H9 (cell line): Measurements from ENCODE around the gene ZNF280A. TPM values are rescaled to one million over a fixed set of nuclear protein-coding genes. Genes with fewer than 3 reads are reported as not detected.

Experiments used
- DNase-seq: peaks from one replicate; pipeline ENCODE4 v3.0.0-alpha.2; 2017
- H2AFZ ChIP-seq: one replicate; pipeline ENCODE4 v1.6.1; 2013; ENCODE audit warnings: mild to moderate bottlenecking, low read length, control low read depth, moderate library complexity
- H2AK5ac ChIP-seq: 2 replicates; pipeline ENCODE4 v1.6.1; 2013; ENCODE audit warnings: low read length, control low read depth, mixed read lengths; ENCODE audit not compliant: insufficient read length
- H2BK120ac ChIP-seq: one replicate; pipeline ENCODE4 v1.6.1; 2013; ENCODE audit warnings: low read depth, mild to moderate bottlenecking, low read length, control low read depth, inconsistent platforms; ENCODE audit not compliant: poor library complexity, severe bottlenecking
- H2BK12ac ChIP-seq: 2 replicates; pipeline ENCODE4 v1.6.1; 2013; ENCODE audit warnings: low read length, control low read depth, mixed read lengths, low read depth; ENCODE audit not compliant: insufficient read length
- H2BK15ac ChIP-seq: 2 replicates; pipeline ENCODE4 v1.6.1; 2013; ENCODE audit warnings: low read depth, low read length, control low read depth
- H2BK20ac ChIP-seq: one replicate; pipeline ENCODE4 v1.6.1; 2013; ENCODE audit warnings: low read depth, mild to moderate bottlenecking, low read length, control low read depth, inconsistent platforms; ENCODE audit not compliant: poor library complexity, severe bottlenecking
- H2BK5ac ChIP-seq: 2 replicates; pipeline ENCODE4 v1.6.1; 2013; ENCODE audit warnings: low read length, control low read depth, mixed read lengths; ENCODE audit not compliant: insufficient read length
- H3K14ac ChIP-seq: 2 replicates; pipeline ENCODE4 v1.6.1; 2013; ENCODE audit warnings: low read length, control low read depth; ENCODE audit not compliant: insufficient read depth
- H3K18ac ChIP-seq: 2 replicates; pipeline ENCODE4 v1.6.1; 2013; ENCODE audit warnings: low read depth, mild to moderate bottlenecking, mixed read lengths, low read length, control low read depth; ENCODE audit not compliant: insufficient read length
- H3K23ac ChIP-seq: 2 replicates; pipeline ENCODE4 v1.6.1; 2013; ENCODE audit warnings: low read length, control low read depth, mixed read lengths, low read depth; ENCODE audit not compliant: insufficient read length
- H3K23me2 ChIP-seq: 2 replicates; pipeline ENCODE4 v1.6.1; 2013; ENCODE audit warnings: low read depth, mild to moderate bottlenecking, mixed read lengths, low read length, control low read depth; ENCODE audit not compliant: insufficient read length, poor library complexity, severe bottlenecking
- H3K27ac ChIP-seq: 2 replicates; pipeline ENCODE4 v1.5.1; 2013; ENCODE audit warnings: low read length, control low read depth, mixed read lengths, low read depth; ENCODE audit not compliant: insufficient read length
- H3K27me3 ChIP-seq: 2 replicates; pipeline ENCODE4 v1.6.1; 2013; ENCODE audit warnings: low read length, control low read depth, inconsistent platforms; ENCODE audit not compliant: insufficient read depth
- H3K4ac ChIP-seq: 2 replicates; pipeline ENCODE4 v1.6.1; 2013; ENCODE audit warnings: low read depth, mild to moderate bottlenecking, control low read depth, inconsistent platforms, low read length, moderate library complexity
- H3K4me1 ChIP-seq: 2 replicates; pipeline ENCODE4 v1.6.1; 2013; ENCODE audit warnings: low read length, control low read depth, inconsistent platforms; ENCODE audit not compliant: insufficient read depth
- H3K4me2 ChIP-seq: 2 replicates; pipeline ENCODE4 v1.6.1; 2013; ENCODE audit warnings: low read length, control low read depth, mixed read lengths; ENCODE audit not compliant: insufficient read length, insufficient read depth
- H3K56ac ChIP-seq: 2 replicates; pipeline ENCODE4 v1.6.1; 2013; ENCODE audit warnings: low read depth, mild to moderate bottlenecking, mixed read lengths, low read length, control low read depth; ENCODE audit not compliant: insufficient read length
- H3K79me1 ChIP-seq: 2 replicates; pipeline ENCODE4 v1.6.1; 2013; ENCODE audit warnings: low read depth, mild to moderate bottlenecking, moderate library complexity, low read length, control low read depth, inconsistent platforms; ENCODE audit not compliant: insufficient read depth, poor library complexity, severe bottlenecking
- H3K79me2 ChIP-seq: 2 replicates; pipeline ENCODE4 v1.6.1; 2013; ENCODE audit warnings: low read length, control low read depth, inconsistent platforms; ENCODE audit not compliant: insufficient read depth
- H3K9ac ChIP-seq: 2 replicates; pipeline ENCODE4 v1.6.1; 2013; ENCODE audit warnings: low read length, control low read depth, mixed read lengths; ENCODE audit not compliant: insufficient read length; ENCODE audit errors: extremely low read depth
- H3K9me3 ChIP-seq: one replicate; pipeline ENCODE4 v1.6.1; 2013; ENCODE audit warnings: low read depth, low read length, inconsistent platforms; ENCODE audit not compliant: control insufficient read depth
- H3T11ph ChIP-seq: one replicate; pipeline ENCODE4 v1.6.1; 2013; ENCODE audit warnings: mild to moderate bottlenecking, low read length, control low read depth, inconsistent platforms
- H4K20me1 ChIP-seq: one replicate; pipeline ENCODE4 v1.6.1; 2013; ENCODE audit not compliant: control insufficient read depth, insufficient read length, insufficient read depth
- H4K5ac ChIP-seq: 2 replicates; pipeline ENCODE4 v1.6.1; 2013; ENCODE audit warnings: low read depth, mild to moderate bottlenecking, mixed read lengths, low read length, control low read depth; ENCODE audit not compliant: insufficient read length
- H4K8ac ChIP-seq: replicated peaks from 2 replicates; pipeline ENCODE4 v1.6.1; 2013; ENCODE audit warnings: low read length, control low read depth, mixed read lengths, low read depth; ENCODE audit not compliant: insufficient read length
- H4K91ac ChIP-seq: 2 replicates; pipeline ENCODE4 v1.6.1; 2013; ENCODE audit warnings: low read depth, mild to moderate bottlenecking, moderate library complexity, mixed read lengths, low read length, control low read depth; ENCODE audit not compliant: insufficient read length
- H3K27ac Mint-ChIP-seq, 3 experiments: 2 replicates in 2 of 3; 3 replicates in 1 of 3; pipeline ENCODE4 v1.8.0; 2020 to 2021; ENCODE audit warnings: mixed read lengths in 3 of 3, mild to moderate bottlenecking in 1 of 3, moderate library complexity in 1 of 3
- H3K27me3 Mint-ChIP-seq: 2 replicates; pipeline ENCODE4 v1.8.0; 2021; ENCODE audit warnings: low read depth, mild to moderate bottlenecking, moderate library complexity, mixed read lengths
- H3K36me3 Mint-ChIP-seq, 3 experiments: 2 replicates in 2 of 3; 3 replicates in 1 of 3; pipeline ENCODE4 v1.8.0; 2020 to 2021; ENCODE audit warnings: low read depth in 3 of 3, mixed read lengths in 3 of 3; ENCODE audit not compliant: insufficient read depth in 1 of 3
- H3K4me1 Mint-ChIP-seq, 2 experiments: 2 replicates each; pipeline ENCODE4 v1.8.0; 2020; ENCODE audit warnings: mixed read lengths in 2 of 2
- H3K4me3 Mint-ChIP-seq, 2 experiments: 2 replicates in 1 of 2; 3 replicates in 1 of 2; pipeline ENCODE4 v1.8.0; 2020 to 2021; ENCODE audit warnings: mild to moderate bottlenecking in 2 of 2, mixed read lengths in 2 of 2, moderate library complexity in 1 of 2
- H3K9me3 Mint-ChIP-seq, 2 experiments: 2 replicates in 1 of 2; 3 replicates in 1 of 2; pipeline ENCODE4 v1.8.0; 2020; ENCODE audit warnings: mild to moderate bottlenecking in 2 of 2, mixed read lengths in 2 of 2, moderate library complexity in 1 of 2
- WGBS: extraction: QIAGEN DNeasy Blood & Tissue Kit; methylation state at CpG from one replicate; pipeline ENCODE4 v1.1.7; 2013; ENCODE audit warnings: missing lambda C conversion rate, low lambda C conversion rate, mixed read lengths; ENCODE audit not compliant: insufficient read length; ENCODE audit errors: extremely low coverage; 5-methylcytosine and 5-hydroxymethylcytosine counted together
- total RNA-seq: library from RNA; stranded (reverse); gene quantifications from 2 replicates; pipeline ENCODE4 v1.2.1, GENCODE V29; 2021
- TF ChIP-seq, protein P1 (sequence below): fragments of 200-600 bp; sonication (generic); conservative IDR thresholded peaks from 3 replicates; pipeline ENCODE4 v1.8.0; 2021; ENCODE audit warnings: antibody characterized with exemption, mild to moderate bottlenecking

ZNF280A gene
- total RNA-seq, 1 experiment from 2014 or later, result 0.13 TPM

DNA sequence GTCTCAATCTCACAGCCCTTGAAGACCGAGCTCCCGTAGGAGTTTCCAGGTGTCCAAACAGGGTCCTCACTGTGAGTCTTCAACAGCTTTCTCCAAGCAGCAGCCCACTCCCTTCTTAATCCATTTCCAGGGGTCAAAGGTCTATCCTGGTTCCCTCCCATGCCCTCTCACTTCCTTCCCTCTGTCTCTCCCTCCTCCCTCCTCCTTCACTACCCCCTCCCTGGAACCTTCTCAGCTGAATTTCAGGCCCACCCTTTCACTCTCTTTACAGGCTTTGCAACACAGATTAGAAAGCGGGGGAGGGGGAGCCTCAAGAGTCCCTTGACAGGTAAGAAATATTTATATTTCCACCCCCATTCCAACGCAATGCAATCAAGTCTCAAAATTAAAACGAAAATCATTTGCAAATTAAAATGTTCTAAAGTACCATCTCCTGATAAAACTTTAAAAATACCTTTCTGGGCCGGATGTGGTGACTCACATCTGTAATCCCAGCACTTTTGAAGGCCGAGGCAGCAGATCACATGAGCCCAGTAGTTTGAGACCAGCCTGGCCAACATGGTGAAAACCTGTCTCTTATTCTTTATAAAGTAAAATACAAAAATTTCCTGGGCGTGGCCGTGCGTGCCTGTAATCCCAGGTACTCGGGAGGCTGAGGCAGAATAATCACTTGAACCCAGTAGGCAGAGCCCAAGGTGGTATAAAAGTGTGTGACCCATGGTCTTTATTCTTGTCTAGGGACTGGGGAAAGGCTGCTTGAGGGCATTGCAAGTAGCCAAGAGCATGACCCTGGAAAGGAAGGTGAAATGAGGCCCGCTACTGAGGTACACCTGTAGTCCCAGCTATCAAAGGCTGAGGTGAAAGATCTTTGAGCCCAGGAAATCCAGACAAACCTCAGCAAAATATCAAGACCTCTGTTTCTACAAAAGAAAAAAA, 865 bp upstream of the ZNF280A start:
- H3K27ac ChIP-seq, result no peak overlapping the region
- H3K18ac ChIP-seq, result no peak overlapping the region
- Mint-ChIP-seq H3K27ac (no peak overlapping the region), H3K4me1 (peaks cover 12 to 16% of the 10 kb centered on the region in 2 experiments), H3K9me3 (peaks cover 0 to 8% of the 10 kb centered on the region in 2 experiments; a peak in 1 of 5 replicates), H3K36me3 (no peaks in the 10 kb centered on the region), H3K4me3 (no peak overlapping the region), H3K27me3 (peaks cover 91% of the 10 kb centered on the region)
- no peak overlapping the region for H2BK12ac ChIP-seq
- H2AK5ac ChIP-seq, result no peak overlapping the region
- no peak overlapping the region for H4K8ac ChIP-seq
- H3K23ac ChIP-seq, result no peak overlapping the region
- H4K91ac ChIP-seq, result no peak overlapping the region
- WGBS, result no CpG with 5 or more reads among the region's 12 CpGs
- no peaks in the 10 kb centered on the region for H3K79me2 ChIP-seq
- H2BK15ac ChIP-seq, result no peak overlapping the region
- TF ChIP-seq, protein P1, sequence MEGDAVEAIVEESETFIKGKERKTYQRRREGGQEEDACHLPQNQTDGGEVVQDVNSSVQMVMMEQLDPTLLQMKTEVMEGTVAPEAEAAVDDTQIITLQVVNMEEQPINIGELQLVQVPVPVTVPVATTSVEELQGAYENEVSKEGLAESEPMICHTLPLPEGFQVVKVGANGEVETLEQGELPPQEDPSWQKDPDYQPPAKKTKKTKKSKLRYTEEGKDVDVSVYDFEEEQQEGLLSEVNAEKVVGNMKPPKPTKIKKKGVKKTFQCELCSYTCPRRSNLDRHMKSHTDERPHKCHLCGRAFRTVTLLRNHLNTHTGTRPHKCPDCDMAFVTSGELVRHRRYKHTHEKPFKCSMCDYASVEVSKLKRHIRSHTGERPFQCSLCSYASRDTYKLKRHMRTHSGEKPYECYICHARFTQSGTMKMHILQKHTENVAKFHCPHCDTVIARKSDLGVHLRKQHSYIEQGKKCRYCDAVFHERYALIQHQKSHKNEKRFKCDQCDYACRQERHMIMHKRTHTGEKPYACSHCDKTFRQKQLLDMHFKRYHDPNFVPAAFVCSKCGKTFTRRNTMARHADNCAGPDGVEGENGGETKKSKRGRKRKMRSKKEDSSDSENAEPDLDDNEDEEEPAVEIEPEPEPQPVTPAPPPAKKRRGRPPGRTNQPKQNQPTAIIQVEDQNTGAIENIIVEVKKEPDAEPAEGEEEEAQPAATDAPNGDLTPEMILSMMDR, result no peak
- no peak overlapping the region for H4K5ac ChIP-seq
- no peaks in the 10 kb centered on the region for H3K79me1 ChIP-seq
- H2BK120ac ChIP-seq, result no peak overlapping the region
- H2BK5ac ChIP-seq, result no peak overlapping the region
- H3K4me2 ChIP-seq, result no peak overlapping the region
- no peak overlapping the region for H3K56ac ChIP-seq
- H3K23me2 ChIP-seq, result no peaks in the 10 kb centered on the region
- no peak overlapping the region for H2AFZ ChIP-seq
- no peak overlapping the region for H3K14ac ChIP-seq
- H2BK20ac ChIP-seq, result no peak overlapping the region
- no peaks in the 10 kb centered on the region for H3K4me1 ChIP-seq
- DNase-seq, result no peak
- no peak overlapping the region for H3K9ac ChIP-seq
- no peaks in the 10 kb centered on the region for H4K20me1 ChIP-seq
- H3T11ph ChIP-seq, result no peak overlapping the region
- no peaks in the 10 kb centered on the region for H3K9me3 ChIP-seq
- H3K27me3 ChIP-seq, result peaks cover 7% of the 10 kb centered on the region; the same call in 1 of the 2 replicates
- no peak overlapping the region for H3K4ac ChIP-seq
